Suppressor macrophage (primary cell): ENCODE results near the gene HTR6.
"Not testable (repeated sequence)": the region's sequence is repeated elsewhere in the genome, so short reads cannot be mapped to it uniquely, and the experiment has no call there.

Experiments used
- DNase-seq, 4 experiments: peaks; one replicate each; pipeline ENCODE4 v3.0.0-alpha.2; 2020 to 2022
- total RNA-seq, 17 experiments: gene quantifications; one replicate each; lab custom pipeline; 2026; ENCODE audit warnings: mixed read lengths in 6 of 17, inconsistent platforms in 3 of 17; lab: John Stamatoyannopoulos, UW

The HTR6 gene
- 0 to 3.1 (median 0) reads per million in 17 experiments for total RNA-seq

DNA sequence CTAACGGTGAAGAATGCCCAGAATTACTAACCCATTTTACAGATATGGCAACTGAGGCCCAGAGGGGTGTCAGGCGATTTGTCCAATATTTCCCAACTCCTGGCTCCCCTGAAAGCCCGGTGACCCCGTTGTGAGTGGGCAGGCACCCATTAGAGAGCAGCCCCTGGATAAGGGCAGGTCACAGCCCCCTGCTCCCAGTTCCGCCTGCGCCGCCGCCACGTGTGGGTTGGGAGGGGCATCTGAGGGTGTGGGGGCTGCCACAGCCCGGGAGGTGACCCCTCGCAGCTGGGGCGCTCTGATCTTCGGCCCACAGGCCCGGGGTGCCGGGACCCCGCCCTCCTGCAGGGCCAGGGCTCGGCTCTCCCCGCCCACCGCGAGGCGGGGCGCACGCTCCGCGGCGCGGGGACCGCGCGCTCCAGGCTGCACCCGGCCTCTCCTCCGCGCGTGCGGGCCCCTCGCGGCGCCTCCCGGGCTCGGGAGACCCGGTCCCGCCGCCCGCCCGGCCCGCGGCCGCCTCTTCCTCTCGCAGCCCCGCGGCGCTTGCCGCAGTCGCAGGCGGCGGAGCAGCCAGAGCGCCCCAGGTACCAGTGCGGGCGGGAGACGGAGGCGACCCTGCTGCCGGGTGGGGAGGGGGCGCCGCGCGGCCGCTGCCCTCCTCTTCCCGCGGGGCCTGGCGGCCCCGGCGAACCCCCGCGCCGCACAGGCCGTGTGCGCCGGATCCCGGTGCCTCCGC is at the start of gene HTR6:
Gene HTR6, plus strand, starts transcription at position 423 of the 733 bp plus-strand sequence. CDS start 879 bp downstream, outside the sequence.
- peak in 2 of 4 experiments; percentile 9 to 43 for DNase-seq

DNA sequence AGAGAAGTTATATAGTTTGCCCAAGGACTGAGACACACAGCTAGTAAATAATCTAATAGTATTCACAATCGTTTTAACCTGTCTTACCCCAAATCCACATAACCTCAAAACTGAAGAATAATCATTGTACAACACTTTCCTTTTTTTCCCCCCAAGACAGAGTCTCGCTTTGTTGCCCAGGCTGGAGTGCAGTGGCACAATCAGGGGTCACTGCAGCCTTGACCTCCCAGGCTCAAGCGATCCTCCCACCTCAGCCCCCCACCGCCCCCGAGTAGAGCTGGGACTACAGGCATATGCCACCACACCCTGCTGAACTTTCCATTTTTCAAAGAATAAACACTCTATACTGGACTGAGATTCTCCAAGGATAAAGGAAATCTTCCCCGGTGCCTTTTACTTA is 49.2 kb upstream of the HTR6 start:
- DNase-seq, result no peak

DNA sequence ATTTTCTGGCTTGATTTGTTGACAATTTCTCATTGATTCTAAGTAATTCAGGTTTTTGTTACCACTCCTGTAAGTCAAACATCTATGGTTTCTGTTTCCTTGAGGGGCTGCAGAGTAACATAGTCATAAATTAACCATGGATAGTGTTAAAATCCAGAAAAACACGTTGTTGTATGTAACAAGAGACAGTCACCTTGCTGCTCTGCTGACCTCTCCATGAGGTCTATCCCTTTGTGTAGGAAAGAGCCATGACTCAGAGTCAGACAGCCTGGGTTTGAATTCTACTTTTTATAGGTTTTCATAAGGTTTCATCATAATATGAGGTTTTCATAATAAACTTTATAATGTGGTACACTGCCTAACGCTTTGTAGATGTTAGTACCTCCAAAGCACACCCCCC is 48.2 kb upstream of the HTR6 start:
- DNase-seq, result no peak

DNA sequence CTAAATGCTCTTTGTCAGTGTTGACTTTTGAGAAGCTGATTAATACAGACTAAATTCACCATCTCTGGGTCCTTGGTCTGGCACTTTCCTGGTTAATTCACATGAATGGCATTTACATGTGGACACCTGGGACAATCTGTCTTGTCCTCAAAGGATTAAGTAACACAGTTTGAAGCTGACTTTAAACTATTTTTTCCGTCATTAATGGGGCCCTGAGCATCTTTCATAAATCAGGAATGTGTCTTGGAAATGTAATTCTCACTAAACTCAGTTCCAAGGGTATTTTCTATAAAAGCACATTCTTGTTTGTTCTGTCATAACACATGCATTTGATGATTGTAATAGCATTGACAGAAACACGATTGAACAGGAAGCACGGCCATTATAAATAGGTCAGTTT is 47.3 kb upstream of the HTR6 start:
- DNase-seq, result no peak

GRCh38 chr1:19618428-19618827 is 46.2 kb upstream of the HTR6 start:
- no peak for DNase-seq

DNA sequence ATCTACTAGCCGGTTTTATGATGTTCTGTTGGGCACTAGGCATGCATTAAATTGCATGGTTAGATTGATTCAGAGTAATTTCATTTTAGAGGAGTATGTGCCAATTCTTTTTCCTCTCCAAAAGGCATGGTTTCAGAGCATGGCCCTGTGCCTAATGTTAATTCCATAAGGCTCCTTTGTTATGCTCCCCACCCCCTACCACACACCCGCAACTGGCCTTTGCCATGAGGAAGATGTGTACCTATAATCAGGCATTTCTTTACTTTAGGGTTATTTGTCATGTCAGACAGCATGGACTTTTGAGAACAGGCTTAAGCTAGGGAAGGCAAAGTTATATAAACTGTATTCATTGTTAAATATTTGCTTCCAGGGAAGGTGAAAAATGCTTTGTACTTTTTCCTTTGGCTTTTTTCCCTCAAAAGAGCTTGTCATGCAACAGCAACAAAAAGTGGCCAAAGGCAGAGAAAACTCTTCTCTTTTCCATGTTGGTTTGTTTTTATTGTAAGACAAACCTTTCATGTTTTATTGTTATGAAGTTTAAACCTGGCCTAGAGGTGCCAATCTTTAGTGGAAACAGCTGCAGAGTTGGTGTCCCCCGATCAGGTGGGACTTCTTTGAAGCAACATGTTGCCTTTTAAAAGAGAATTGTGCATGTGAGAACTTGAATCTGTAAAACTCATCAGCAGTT is 44.8 kb upstream of the HTR6 start:
- no peak for DNase-seq

DNA sequence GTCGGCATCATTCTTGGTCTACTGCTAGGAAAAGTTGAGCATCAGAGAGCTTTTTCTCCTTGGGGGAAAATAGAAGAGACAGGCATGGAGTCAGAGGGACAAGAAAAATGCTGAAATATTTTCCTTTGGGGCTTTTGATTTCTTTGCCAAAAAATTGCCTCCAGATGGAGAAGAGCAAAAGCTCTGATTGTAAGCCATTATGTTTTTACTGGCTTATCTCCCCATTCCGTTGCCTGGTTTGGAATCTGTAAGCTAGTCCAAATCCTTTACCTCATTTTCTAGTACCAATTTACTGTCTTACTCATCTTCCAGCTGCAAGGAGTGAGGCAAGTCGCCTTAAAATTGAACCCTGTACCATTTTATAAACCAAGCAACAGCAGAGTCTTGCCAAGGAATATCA is 43.9 kb upstream of the HTR6 start:
- no peak for DNase-seq

DNA sequence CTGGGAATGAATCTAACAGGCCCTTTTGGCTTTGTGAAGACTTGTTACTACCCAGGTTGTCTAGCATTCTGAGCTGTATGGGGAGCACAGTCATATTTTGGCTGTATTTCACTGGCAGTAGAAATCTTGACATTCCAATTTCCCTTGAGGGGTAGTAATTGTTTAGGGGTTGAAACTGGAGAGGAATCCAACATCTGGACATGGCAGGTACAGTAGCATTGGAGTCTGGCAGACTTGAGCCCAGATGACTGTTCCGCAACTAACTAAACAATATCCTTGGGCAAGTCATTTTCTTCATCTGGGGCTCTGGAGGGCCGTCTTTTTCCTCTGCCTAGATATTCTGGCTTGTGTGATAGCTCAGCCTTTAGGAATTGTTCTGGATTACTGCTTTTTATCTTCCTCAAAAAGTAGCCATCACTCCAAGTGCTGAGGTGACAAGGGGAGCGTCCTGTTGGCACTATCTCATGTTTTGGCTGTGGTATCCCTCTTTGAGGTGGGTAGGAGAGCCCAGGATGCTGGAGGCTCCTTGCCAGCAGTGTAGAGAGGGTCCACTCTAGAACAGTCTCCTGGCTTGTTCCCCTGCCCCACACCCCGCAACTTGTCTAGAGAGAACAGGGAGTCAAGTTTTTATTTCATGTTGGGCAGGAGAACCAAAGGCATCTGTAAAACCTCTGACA is 43.3 kb upstream of the HTR6 start:
- DNase-seq, result no peak

GRCh38 chr1:19622204-19622603 is 42.5 kb upstream of the HTR6 start:
- no peak for DNase-seq

DNA sequence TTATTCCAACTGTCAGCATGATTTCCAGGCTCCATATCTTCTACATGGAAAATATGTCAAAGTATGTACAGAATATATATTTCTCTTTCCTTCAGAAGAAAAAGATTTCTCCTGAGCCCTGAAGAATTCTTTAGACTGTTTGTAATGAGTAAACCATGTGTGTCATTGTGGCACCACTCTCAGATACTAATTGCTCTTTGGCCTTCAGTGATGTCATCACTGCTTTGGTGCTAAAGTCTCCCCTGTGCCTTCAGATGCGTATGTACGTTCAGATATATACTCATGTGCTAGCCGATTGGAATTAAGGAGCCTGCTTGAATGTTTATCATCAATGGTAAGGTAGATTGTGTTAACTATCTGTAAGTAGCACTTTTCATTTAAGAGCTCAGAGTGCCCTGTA is 41.2 kb upstream of the HTR6 start:
- DNase-seq, result no peak

GRCh38 chr1:19625291-19625937 is 39.3 kb upstream of the HTR6 start:
- DNase-seq, result no peak

GRCh38 chr1:19628879-19629278 is 35.8 kb upstream of the HTR6 start:
- DNase-seq, result no peak

DNA sequence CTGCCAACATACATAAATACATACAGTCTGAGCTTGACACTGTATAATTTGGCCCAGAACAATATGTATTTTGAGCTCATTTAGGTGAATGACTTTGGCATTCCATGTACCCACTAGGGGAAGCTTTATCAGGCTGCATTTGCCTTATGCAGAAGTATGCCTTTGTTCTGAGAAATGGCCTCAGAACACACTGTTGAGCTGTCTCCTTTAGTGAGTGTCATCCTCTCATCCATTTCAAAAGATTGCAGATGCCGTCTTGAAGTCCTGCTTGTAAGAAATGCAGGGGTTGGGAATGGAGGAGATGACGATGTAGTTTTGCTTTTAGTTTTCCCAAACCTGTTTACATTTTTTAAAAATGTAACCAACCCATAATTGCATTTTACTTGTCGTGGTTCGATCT is 35.3 kb upstream of the HTR6 start:
- no peak for DNase-seq

- DNase-seq, result not testable (repeated sequence)
These were observed 34.5 kb upstream of the HTR6 start for GRCh38 chr1:19630192-19630591.

DNA sequence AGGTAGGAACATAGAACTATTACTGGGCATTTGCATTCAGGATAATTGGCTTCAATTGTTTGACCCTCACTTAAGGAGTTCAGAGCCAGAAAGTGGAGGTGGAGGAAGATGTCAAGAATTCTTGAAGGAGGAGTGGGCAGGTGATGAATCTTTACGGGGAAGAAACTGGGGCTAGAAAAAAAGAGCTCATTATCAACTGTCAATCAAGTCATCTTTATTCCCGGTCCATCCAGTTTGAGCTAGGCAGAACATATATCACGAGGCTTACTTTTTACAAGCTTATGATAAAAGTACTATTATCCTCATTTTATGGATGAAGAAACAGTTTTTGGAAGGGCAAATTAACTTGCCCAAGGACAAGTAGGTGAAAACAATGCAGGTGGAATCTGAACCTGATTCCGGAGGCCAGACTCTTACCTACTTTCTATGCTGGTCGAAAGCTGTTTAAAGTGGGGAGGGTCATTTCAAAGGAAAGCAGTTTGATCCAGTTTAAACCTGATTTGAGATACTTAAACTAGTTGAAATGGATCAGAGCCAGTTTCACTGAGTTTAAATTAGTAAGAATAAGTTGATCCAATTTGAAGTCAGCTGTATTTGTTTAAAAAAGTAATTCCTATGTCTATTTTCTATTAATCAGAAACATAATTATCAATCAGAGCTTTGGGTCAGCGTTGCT is 33.8 kb upstream of the HTR6 start:
- no peak for DNase-seq

DNA sequence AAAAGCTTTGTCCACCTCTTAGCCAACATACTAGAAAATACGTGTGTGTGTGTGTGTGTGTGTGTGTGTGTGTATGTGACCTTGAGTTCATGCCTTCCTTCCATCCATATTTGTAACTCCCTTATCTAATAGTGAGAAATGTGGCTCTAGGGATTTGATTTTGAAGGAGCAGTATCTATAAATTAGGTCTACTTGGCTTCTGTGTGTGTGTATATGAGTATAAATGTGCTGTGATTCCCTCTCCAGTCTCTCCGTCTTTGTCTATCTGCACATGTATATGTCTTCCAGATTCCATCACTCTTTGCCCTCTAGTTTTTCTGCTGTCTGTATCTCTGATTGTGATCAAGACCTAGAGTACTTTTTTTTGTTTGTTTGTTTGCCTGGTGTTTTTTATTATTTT is 32.5 kb upstream of the HTR6 start:
- no peak for DNase-seq

- no peak for DNase-seq
These were observed 31.6 kb upstream of the HTR6 start for GRCh38 chr1:19633106-19633505.

- not testable (repeated sequence) for DNase-seq
These were observed 29.6 kb upstream of the HTR6 start for GRCh38 chr1:19635064-19635463.

DNA sequence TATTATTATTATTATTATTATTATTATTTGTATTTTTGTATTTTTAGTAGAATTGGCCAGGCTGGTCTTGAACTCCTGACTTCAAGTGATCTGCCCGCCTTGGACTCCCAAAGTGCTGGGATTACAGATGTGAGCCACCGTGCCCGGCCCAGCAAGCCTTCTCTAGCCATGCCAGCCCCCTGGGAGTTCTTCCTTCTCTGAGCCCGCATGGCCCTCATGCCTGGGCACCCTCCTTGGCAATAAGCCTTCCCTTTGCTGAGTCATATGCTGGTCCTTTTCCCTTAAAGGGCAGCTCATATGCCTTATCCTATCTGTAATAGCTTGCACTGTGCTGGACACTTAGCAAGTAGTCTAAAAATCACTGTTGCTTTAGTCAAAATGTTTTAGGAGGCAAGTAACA is 29.0 kb upstream of the HTR6 start:
- no peak for DNase-seq

GRCh38 chr1:19636065-19636464 is 28.6 kb upstream of the HTR6 start:
- DNase-seq, result no peak

DNA sequence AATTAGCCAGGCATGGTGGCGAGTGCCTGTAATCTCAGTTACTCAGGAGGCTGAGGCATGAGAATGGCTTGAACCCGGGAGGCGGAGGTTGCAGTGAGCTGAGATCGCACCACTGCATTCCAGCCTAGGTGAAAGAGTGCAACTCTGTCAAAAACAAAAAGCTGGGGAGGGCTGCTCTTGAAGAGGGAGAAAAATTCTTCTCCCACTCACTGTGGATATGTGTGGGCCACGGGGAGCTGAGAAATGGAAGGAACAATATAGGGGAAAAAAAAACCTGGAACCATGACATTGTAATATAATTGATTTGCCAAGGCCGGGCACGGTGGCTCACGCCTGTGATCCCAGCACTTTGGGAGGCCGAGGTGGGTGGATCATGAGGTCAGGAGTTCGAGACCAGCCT is 27.9 kb upstream of the HTR6 start:
- DNase-seq, result not testable (repeated sequence)

DNA sequence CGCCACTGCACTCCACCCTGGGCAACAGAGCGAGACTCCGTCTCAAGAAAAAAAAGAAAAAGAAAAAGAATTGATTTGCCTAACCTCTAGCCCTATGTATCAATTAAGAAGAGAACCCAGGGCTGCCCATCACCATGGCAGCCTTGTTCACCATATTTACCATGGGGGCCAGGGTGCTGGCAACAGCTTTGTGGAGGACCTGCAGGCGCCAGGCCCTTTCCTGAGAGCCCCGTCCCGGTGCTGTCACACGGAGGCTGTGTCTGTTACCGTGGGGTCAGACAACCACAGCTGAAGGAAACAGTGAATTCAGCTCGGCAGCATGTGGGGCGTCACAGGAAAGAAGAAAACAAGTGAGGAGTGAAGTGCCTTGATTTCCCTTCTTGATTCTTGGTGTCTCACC is 27.1 kb upstream of the HTR6 start:
- no peak for DNase-seq

- DNase-seq, result not testable (repeated sequence)
These were observed 25.4 kb upstream of the HTR6 start for GRCh38 chr1:19639228-19639627.
